SKM-1 treated with dmso at 0.1 percent for 144 hours (cell line): ENCODE measurements around the gene LMAN1L.

Experiments
- DNase-seq: peaks from one replicate; lab custom pipeline; 2025; ENCODE audit not compliant: unreplicated experiment; lab: John Stamatoyannopoulos, UW

LMAN1L gene

GRCh38 chr15:74815121-74815934, 2.7 kb downstream of the LMAN1L start:
- DNase-seq = peak; percentile 14

- no peak for DNase-seq
Measured at GRCh38 chr15:74815961-74816360, 3.3 kb downstream of the LMAN1L start.

GRCh38 chr15:74816624-74817369, 4.2 kb downstream of the LMAN1L start:
- DNase-seq = no peak

- no peak for DNase-seq
Measured at GRCh38 chr15:74817370-74817737, 4.7 kb downstream of the LMAN1L start.

- no peak for DNase-seq
Measured at GRCh38 chr15:74820056-74820455, 7.4 kb downstream of the LMAN1L start.

GRCh38 chr15:74821091-74821789, 8.6 kb downstream of the LMAN1L start:
- no peak for DNase-seq

- no peak for DNase-seq
Measured at GRCh38 chr15:74821790-74822158, 9.1 kb downstream of the LMAN1L start.

- DNase-seq = no peak
Measured at GRCh38 chr15:74822233-74822632, 9.6 kb downstream of the LMAN1L start.

- no peak for DNase-seq
Measured at GRCh38 chr15:74823324-74823723, 10.7 kb downstream of the LMAN1L start.

- DNase-seq = no peak
Measured at GRCh38 chr15:74824976-74825375, 12.3 kb downstream of the LMAN1L start.

GRCh38 chr15:74825866-74826265, 13.2 kb downstream of the LMAN1L start:
- no peak for DNase-seq

- DNase-seq = no peak
Measured at GRCh38 chr15:74826364-74826819, 13.8 kb downstream of the LMAN1L start, which contains the start of gene CPLX3. Gene CPLX3, plus strand, starts transcription at chr15:74826627. Its CDS starts 77 bp downstream, at chr15:74826704.

- DNase-seq = no peak
Measured at GRCh38 chr15:74826921-74827320, 14.3 kb downstream of the LMAN1L start.

- DNase-seq = no peak
Measured at GRCh38 chr15:74827614-74828013, 15.0 kb downstream of the LMAN1L start.

- no peak for DNase-seq
Measured at GRCh38 chr15:74828835-74829234, 16.2 kb downstream of the LMAN1L start.

- no peak for DNase-seq
Measured at GRCh38 chr15:74829486-74829885, 16.9 kb downstream of the LMAN1L start.

GRCh38 chr15:74829991-74830390, 17.4 kb downstream of the LMAN1L start:
- DNase-seq = no peak

GRCh38 chr15:74830868-74831267, 18.2 kb downstream of the LMAN1L start:
- DNase-seq = no peak

GRCh38 chr15:74831813-74832495, 19.3 kb downstream of the LMAN1L start:
- DNase-seq = no peak

- DNase-seq = no peak
Measured at GRCh38 chr15:74832826-74833225, 20.2 kb downstream of the LMAN1L start.
